Islet of Langerhans (tissue), 1 donor: Measurements from ENCODE around the gene REM1.
"Not testable (repeated sequence)": the region's sequence is repeated elsewhere in the genome, so short reads cannot be mapped to it uniquely, and the experiment has no call there.

Experiments
- FAIRE-seq: peaks from one replicate; lab custom pipeline; 2011; peaks lifted over from hg19 to GRCh38; lab: Jason Lieb, UNC

Gene REM1

DNA sequence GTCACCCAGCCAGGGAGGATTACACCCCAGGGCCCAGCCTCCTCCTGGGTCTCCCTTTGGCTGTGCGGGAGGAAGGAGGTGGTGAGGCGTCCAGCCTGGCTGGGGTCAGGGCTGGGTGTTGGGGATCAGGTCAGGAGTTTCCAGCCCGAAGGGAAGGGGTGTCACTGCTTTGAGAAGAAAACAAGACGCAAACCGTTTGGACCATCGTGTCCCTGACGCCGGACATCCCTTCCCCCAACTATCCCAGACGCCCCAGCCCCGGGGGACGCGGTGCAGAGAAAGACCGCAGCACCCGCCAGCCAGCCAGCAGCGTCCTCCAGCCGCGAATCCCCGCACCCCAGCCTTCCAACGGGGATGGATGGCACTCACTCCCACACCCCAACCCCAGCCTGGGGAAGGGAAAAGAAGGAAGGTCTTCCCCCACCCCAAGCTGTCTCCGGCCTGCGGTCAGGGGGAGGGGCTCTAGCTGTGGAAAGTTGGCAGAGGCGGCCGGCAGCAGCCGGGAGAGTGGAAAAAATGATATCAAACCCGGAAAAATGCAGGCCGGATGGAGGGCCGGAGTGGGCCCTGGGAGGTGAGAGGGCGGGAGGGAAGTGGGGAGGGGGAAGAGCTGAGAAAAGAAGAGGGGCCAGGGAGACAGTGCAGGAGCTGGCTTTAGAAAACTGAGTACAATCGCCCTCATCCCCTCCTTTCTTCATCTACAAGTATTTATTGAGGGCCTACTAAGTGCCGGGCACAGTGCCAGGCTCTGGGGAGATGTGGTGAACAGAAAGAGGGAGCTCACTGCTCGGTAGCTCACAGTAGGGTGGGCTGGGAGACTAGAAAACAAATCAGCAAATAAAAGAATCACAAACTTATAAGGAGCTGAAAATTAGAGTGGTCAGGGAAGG is 10.6 kb downstream of the REM1 start:
- FAIRE-seq, result no peak

DNA sequence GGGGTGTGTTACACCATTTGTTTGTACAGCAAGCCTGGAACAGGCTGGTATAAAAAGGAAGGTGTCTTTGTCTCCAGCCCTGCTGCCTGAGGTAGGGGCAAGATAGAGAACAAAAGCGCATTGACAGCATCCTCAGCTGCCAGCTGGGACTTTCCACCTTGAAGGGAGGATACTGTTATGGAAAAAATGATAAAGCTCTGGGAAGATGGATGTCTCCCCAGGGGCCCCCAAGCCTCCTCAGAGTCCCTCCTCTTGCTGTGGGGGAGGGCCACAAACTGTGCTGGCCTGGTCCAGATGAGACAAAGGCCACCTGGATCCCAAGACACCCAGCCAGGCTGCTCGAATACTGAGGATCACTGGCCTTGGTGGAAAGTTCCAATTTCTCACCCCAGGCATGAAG is 13.0 kb downstream of the REM1 start:
- FAIRE-seq, result no peak

- FAIRE-seq, result no peak
Observed at GRCh38 chr20:31489152-31489551, 14.1 kb downstream of the REM1 start.

GRCh38 chr20:31490752-31491151 is 15.7 kb downstream of the REM1 start:
- no peak for FAIRE-seq

GRCh38 chr20:31494131-31494530 is 19.0 kb downstream of the REM1 start:
- no peak for FAIRE-seq

- no peak for FAIRE-seq
Observed at GRCh38 chr20:31496761-31497295, 21.7 kb downstream of the REM1 start.

- no peak for FAIRE-seq
Observed at GRCh38 chr20:31497838-31498540, 22.9 kb downstream of the REM1 start.

- no peak for FAIRE-seq
Observed at GRCh38 chr20:31500527-31500926, 25.4 kb downstream of the REM1 start.

DNA sequence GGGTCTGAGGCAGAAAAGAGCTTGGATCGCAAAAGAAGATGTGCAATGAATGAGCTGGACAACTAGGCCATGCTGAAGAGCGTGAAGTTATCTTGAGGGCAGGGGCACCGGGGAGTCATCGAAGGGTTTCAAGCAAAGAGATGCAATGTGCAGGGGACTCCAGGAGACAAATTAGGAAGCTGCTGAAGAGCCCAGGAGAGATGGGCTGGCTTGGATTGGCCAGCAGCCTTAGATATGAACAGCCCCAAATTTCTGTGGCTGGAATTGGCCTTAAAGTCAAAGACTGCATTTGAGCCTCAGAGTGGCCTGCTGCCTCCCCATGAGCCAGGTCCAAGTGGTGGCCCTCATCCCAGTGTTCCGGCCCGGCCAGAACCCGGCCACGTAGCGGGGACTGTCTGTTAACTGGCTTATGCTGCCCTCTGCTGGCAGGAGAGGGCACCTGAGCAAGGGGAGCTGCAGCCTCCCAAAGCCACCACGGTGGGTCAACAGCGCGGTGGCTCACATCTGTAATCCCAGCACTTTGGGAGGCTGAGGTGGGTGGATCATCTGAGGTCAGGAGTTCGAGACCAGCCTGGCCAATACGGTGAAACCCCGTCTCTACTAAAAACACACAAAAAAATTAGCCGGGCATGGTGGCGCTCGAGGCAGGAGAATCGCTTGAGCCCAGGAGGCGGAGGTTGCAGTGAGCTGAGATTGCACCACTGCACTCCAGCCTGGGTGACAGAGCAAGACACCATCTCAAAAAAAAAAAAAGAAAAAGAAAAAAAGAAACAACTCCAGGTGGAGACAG is 28.0 kb downstream of the REM1 start:
- FAIRE-seq, result not testable (repeated sequence)

- FAIRE-seq, result no peak
Observed at GRCh38 chr20:31505903-31506302, 30.8 kb downstream of the REM1 start.

GRCh38 chr20:31508517-31509244 is 33.6 kb downstream of the REM1 start:
- no peak for FAIRE-seq

- no peak for FAIRE-seq
Observed at GRCh38 chr20:31514154-31515071, 39.3 kb downstream of the REM1 start, which contains the start of gene HM13. HM13 (plus strand) TSS chr20:31514442; CDS start chr20:31514552, 110 bp downstream.

DNA sequence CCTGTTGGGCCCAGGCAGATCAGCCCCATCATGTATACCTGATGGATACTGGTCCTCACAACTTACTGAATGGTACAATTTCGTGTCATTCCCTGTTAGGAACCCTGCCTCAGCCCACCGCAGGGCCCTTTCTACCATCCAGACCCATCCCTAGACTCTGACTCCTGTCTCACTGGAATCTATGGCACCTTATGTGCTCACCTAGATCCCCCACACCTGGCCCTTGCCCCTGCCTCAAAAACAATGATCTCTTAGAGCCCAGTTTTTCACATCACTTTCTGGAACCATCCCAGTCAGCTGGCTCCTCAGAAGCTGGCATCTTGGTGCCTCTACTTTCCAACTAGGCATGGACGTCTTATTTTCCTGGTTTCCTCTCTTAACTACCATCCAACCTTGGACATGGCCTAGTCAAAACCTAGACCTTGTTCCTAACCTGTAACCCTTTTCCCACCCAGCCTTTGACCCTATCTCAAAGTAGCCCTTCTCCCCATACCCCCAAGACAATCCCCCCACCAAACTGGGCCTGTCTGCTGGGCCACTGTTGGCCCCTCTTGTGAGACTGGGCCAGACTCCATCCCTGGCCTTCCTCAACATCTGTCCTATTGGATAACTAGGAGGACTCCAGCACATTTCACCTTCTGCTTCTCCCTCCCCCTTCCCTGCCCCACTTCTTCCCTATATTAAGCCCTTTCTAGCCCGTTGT is 40.1 kb downstream of the REM1 start:
- FAIRE-seq, result no peak

GRCh38 chr20:31515775-31516107 is 40.7 kb downstream of the REM1 start:
- no peak for FAIRE-seq

GRCh38 chr20:31516166-31516565 is 41.1 kb downstream of the REM1 start:
- no peak for FAIRE-seq

DNA sequence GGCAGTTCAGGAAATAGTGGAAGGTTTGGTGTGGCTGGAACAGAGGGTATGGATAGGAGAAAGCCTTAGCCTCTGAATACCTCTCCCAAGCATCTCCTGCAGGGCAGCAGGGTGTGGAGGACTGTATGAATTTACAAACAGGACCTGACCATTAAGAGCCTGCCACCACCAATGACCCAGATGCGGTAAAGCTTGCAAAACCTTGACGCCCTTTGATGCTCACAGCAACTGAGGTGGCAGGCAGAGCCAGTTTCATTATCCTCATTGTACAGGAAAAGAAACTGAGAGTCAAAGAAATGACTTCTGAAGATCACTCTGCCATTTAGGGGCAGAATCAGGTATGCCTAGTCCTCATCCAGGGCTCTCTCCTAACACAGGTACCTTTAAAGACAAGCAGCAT is 41.6 kb downstream of the REM1 start:
- no peak for FAIRE-seq

DNA sequence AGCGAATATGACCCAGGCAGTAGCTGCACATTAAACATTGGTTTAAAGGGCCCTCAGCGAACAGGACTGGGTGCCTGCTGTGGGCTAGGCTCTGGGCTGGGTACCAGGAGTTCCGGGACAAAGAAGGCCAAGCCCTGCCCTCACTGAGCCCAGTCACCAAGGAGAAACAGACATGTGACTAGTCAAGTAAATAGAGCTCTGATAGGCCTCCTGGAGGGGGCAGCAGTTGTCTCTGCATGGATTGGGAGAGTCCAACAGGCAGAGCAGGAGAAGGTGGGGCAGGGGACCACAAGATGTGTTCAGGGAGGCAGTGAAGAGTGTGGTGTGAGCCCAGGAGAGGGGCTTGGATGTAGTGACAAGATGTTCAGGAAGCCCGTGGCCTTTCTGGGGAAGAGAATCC is 42.3 kb downstream of the REM1 start:
- FAIRE-seq, result no peak

DNA sequence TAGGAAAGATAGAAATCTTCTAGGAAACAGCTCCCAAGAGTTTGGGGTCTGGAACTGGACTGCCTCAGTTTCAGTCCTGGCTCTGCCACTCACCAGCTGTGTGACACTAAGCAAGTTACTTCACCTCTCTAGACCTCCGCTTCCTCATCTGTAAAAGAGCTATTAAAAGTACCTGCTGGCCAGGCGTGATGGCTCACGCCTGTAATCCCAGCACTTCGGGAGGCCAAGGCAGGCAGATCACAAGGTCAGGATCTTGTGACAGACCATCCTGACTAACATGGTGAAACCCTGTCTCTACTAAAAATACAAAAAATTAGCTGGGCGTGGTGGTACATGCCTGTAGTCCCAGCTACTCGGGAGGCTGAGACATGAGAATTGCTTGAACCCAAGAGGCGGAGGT is 46.2 kb downstream of the REM1 start:
- not testable (repeated sequence) for FAIRE-seq

DNA sequence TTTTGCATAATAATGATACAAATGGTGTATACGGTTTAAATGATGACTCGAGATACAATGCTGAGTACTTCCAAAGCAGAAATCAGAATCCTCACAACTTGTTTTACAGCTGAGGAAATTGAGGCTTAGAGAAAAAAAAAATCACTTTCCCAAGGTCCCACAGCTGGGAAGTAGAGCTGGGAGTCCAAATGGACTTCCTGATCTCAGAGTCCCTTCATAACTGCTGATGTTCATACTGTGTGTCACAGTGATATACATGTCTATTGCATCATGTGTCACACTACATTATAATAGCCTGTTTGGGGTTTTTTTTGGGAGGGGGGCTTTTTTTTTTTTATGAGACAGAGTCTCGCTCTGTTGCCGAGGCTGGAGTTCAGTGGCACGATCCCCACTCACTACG is 47.6 kb downstream of the REM1 start:
- no peak for FAIRE-seq
